ENCODE data around the gene EIF4B. TPM values are rescaled to one million over a fixed set of nuclear protein-coding genes. Genes with fewer than 3 reads are reported as not detected.

Gene EIF4B
- total and polyA plus RNA-seq, 4 experiments from 2014 or later: 74.2 to 777 (median 424) TPM

GRCh38 chr12:53048033-53048779 is 42.0 kb downstream of the EIF4B start:
- peak overlapping the region in 7 of 8 donors; percentile 35 to 66 (median 58) for H3K4me3 Mint-ChIP-seq
- Histone ChIP-seq H3K27me3 (ENCODE audit: insufficient read depth, low read length) (no peaks in the 10 kb centered on the region), H3K36me3 (ENCODE audit: insufficient read depth, low read length) (no peaks in the 10 kb centered on the region), H3K4me1 (ENCODE audit: insufficient read depth, low read length) (peaks cover 14% of the 10 kb centered on the region), H3K9me3 (ENCODE audit: control insufficient read depth in 1 of 2, low read length in 2 of 2) (no peaks in the 10 kb centered on the region), H3K4me3 (ENCODE audit: low read length in 2 of 2) (no peak overlapping the region), H3K27ac (ENCODE audit: low read depth, low read length) (peak overlapping the region; percentile 62)
- no peaks in the 10 kb centered on the region for H3K27me3 Mint-ChIP-seq
- CTCF ChIA-PET (ENCODE audit: partially characterized antibody): interaction anchor here (1.0 to 2.3 kb wide), 16 partner anchors 7 to 275 kb away, joined by 3 to 13 read pairs (median 4); partner anchors contain the start of genes AAAS, EIF4B, SOAT2 and SPRYD3
- peaks cover 0 to 3% of the 10 kb centered on the region in 2 donors for H3K36me3 Mint-ChIP-seq
- H3K27ac Mint-ChIP-seq: peak overlapping the region; percentile 52 to 87 (median 68)
- intact Hi-C loops (cut with micrococcal nuclease): no loop called here
- H3K9me3 Mint-ChIP-seq: no peaks in the 10 kb centered on the region
- DNase-seq: no peak
- H3K4me1 Mint-ChIP-seq: peaks cover 5 to 19% (median 12%) of the 10 kb centered on the region in 4 donors
- POLR2A ChIA-PET (ENCODE audit: partially characterized antibody): interaction anchor here (1.0 to 4.6 kb wide), 11 partner anchors 10 to 452 kb away, joined by 3 to 22 read pairs (median 6); partner anchors contain the start of genes EIF4B, IGFBP6, SOAT2 and SPRYD3

GRCh38 chr12:53048780-53049401 is 42.6 kb downstream of the EIF4B start:
- H3K27me3 ChIP-seq (ENCODE audit: insufficient read depth, low read length): no peaks in the 10 kb centered on the region
- H3K36me3 ChIP-seq (ENCODE audit: insufficient read depth, low read length): no peaks in the 10 kb centered on the region
- H3K4me3 Mint-ChIP-seq: peak overlapping the region in 6 of 8 donors; percentile 17 to 52 (median 30)
- H3K9me3 Mint-ChIP-seq: no peaks in the 10 kb centered on the region
- H3K27me3 Mint-ChIP-seq: no peaks in the 10 kb centered on the region
- peak overlapping the region; percentile 62 for H3K27ac ChIP-seq (ENCODE audit: low read depth, low read length)
- ChIA-PET CTCF (ENCODE audit: partially characterized antibody) (interaction anchor here (1.3 to 2.3 kb wide), 5 partner anchors 10 to 50 kb away, joined by 3 to 13 read pairs (median 5); no protein-coding TSS in a partner anchor), POLR2A (ENCODE audit: partially characterized antibody) (interaction anchor here (1.3 to 4.6 kb wide), 5 partner anchors 21 to 50 kb away, joined by 3 to 22 read pairs (median 15); partner anchors contain the start of genes EIF4B, IGFBP6 and SPRYD3)
- intact Hi-C loops (cut with micrococcal nuclease): no loop called here
- H3K27ac Mint-ChIP-seq: peak overlapping the region in 6 of 7 donors; percentile 22 to 80 (median 74)
- no peak overlapping the region for H3K4me3 ChIP-seq (ENCODE audit: low read length in 2 of 2)
- no peak for DNase-seq
- H3K9me3 ChIP-seq (ENCODE audit: control insufficient read depth in 1 of 2, low read length in 2 of 2): no peaks in the 10 kb centered on the region
- peaks cover 0 to 3% of the 10 kb centered on the region in 2 donors for H3K36me3 Mint-ChIP-seq
- peaks cover 5 to 26% (median 16%) of the 10 kb centered on the region in 4 donors for H3K4me1 Mint-ChIP-seq
- peaks cover 21% of the 10 kb centered on the region for H3K4me1 ChIP-seq (ENCODE audit: insufficient read depth, low read length)

GRCh38 chr12:53049571-53050318 is 43.5 kb downstream of the EIF4B start, which contains the start of gene TNS2:
TSS of gene TNS2 (plus strand) at chr12:53050065. CDS start at chr12:53050186, 121 bp downstream.
- Mint-ChIP-seq H3K27me3 (no peaks in the 10 kb centered on the region), H3K9me3 (no peaks in the 10 kb centered on the region), H3K36me3 (peaks cover 0 to 3% of the 10 kb centered on the region in 2 donors), H3K4me3 (peak within 1 kb of the TSS in 5 of 8 donors; percentile 29 to 52 (median 36)), H3K27ac (peak within 1 kb of the TSS in 6 of 7 donors; percentile 75 to 86 (median 77)), H3K4me1 (peaks cover 9 to 33% (median 21%) of the 10 kb centered on the region in 4 donors)
- POLR2A ChIA-PET (ENCODE audit: partially characterized antibody): no interaction called here
- Histone ChIP-seq H3K27me3 (ENCODE audit: insufficient read depth, low read length) (no peaks in the 10 kb centered on the region), H3K36me3 (ENCODE audit: insufficient read depth, low read length) (no peaks in the 10 kb centered on the region), H3K4me1 (ENCODE audit: insufficient read depth, low read length) (peaks cover 23% of the 10 kb centered on the region), H3K9me3 (ENCODE audit: control insufficient read depth in 1 of 2, low read length in 2 of 2) (no peaks in the 10 kb centered on the region), H3K27ac (ENCODE audit: low read depth, low read length) (no peak within 1 kb of the TSS), H3K4me3 (ENCODE audit: low read length in 2 of 2) (no peak within 1 kb of the TSS)
- CTCF ChIA-PET (ENCODE audit: partially characterized antibody): interaction anchor here (1.2 to 2.3 kb wide), 2 partner anchors 11 to 16 kb away, joined by 4 to 13 read pairs; no protein-coding TSS in a partner anchor
- DNase-seq: no peak
- intact Hi-C loops (cut with micrococcal nuclease): loop anchor here (5.0 kb wide), 1 partner anchor 48 kb away; the partner anchor contains the start of gene IGFBP6

GRCh38 chr12:53050426-53051057 is 44.3 kb downstream of the EIF4B start:
- H3K27ac Mint-ChIP-seq: peak overlapping the region in 5 of 7 donors; percentile 33 to 86 (median 76)
- POLR2A ChIA-PET (ENCODE audit: partially characterized antibody): interaction anchor here (1.1 kb wide), 1 partner anchor 12 kb away, joined by 4 read pairs; no protein-coding TSS in a partner anchor
- Histone ChIP-seq H3K4me1 (ENCODE audit: insufficient read depth, low read length) (peaks cover 23% of the 10 kb centered on the region), H3K36me3 (ENCODE audit: insufficient read depth, low read length) (no peaks in the 10 kb centered on the region), H3K27me3 (ENCODE audit: insufficient read depth, low read length) (no peaks in the 10 kb centered on the region), H3K4me3 (ENCODE audit: low read length in 2 of 2) (no peak overlapping the region), H3K9me3 (ENCODE audit: control insufficient read depth in 1 of 2, low read length in 2 of 2) (no peaks in the 10 kb centered on the region), H3K27ac (ENCODE audit: low read depth, low read length) (no peak overlapping the region)
- intact Hi-C loops (cut with micrococcal nuclease): loop anchor here (5.0 kb wide), 1 partner anchor 47 kb away; the partner anchor contains the start of gene IGFBP6
- no peaks in the 10 kb centered on the region for H3K9me3 Mint-ChIP-seq
- no peak for DNase-seq
- H3K27me3 Mint-ChIP-seq: no peaks in the 10 kb centered on the region
- H3K4me1 Mint-ChIP-seq: peaks cover 9 to 33% (median 21%) of the 10 kb centered on the region in 4 donors
- H3K36me3 Mint-ChIP-seq: peaks cover 0 to 3% of the 10 kb centered on the region in 2 donors
- H3K4me3 Mint-ChIP-seq: peak overlapping the region in 2 of 8 donors; percentile 35 to 36
- CTCF ChIA-PET (ENCODE audit: partially characterized antibody): interaction anchor here (1.2 to 1.3 kb wide), 2 partner anchors 15 to 47 kb away, joined by 3 to 4 read pairs; no protein-coding TSS in a partner anchor

GRCh38 chr12:53051058-53051880 is 45.0 kb downstream of the EIF4B start:
- intact Hi-C loops (cut with micrococcal nuclease): loop anchor here (5.0 kb wide), 1 partner anchor 46 kb away; the partner anchor contains the start of gene IGFBP6
- H3K9me3 Mint-ChIP-seq: no peaks in the 10 kb centered on the region
- no peak for DNase-seq
- no peaks in the 10 kb centered on the region for H3K27me3 Mint-ChIP-seq
- POLR2A ChIA-PET (ENCODE audit: partially characterized antibody): interaction anchor here (1.1 kb wide), 1 partner anchor 13 kb away, joined by 4 read pairs; no protein-coding TSS in a partner anchor
- peak overlapping the region in 2 of 8 donors; percentile 0 to 61 for H3K4me3 Mint-ChIP-seq
- Histone ChIP-seq H3K4me3 (ENCODE audit: low read length in 2 of 2) (no peak overlapping the region), H3K4me1 (ENCODE audit: insufficient read depth, low read length) (peaks cover 16% of the 10 kb centered on the region), H3K9me3 (ENCODE audit: control insufficient read depth in 1 of 2, low read length in 2 of 2) (no peaks in the 10 kb centered on the region), H3K36me3 (ENCODE audit: insufficient read depth, low read length) (no peaks in the 10 kb centered on the region), H3K27me3 (ENCODE audit: insufficient read depth, low read length) (no peaks in the 10 kb centered on the region), H3K27ac (ENCODE audit: low read depth, low read length) (no peak overlapping the region)
- CTCF ChIA-PET (ENCODE audit: partially characterized antibody): interaction anchor here (0.7 to 1.3 kb wide), 4 partner anchors 15 to 47 kb away, joined by 3 to 4 read pairs (median 3); no protein-coding TSS in a partner anchor
- peaks cover 0 to 3% of the 10 kb centered on the region in 2 donors for H3K36me3 Mint-ChIP-seq
- H3K27ac Mint-ChIP-seq: peak overlapping the region in 5 of 7 donors; percentile 62 to 86 (median 77)
- peaks cover 6 to 25% (median 17%) of the 10 kb centered on the region in 4 donors for H3K4me1 Mint-ChIP-seq
